Measurements from ENCODE around the gene ERC1.

DNA sequence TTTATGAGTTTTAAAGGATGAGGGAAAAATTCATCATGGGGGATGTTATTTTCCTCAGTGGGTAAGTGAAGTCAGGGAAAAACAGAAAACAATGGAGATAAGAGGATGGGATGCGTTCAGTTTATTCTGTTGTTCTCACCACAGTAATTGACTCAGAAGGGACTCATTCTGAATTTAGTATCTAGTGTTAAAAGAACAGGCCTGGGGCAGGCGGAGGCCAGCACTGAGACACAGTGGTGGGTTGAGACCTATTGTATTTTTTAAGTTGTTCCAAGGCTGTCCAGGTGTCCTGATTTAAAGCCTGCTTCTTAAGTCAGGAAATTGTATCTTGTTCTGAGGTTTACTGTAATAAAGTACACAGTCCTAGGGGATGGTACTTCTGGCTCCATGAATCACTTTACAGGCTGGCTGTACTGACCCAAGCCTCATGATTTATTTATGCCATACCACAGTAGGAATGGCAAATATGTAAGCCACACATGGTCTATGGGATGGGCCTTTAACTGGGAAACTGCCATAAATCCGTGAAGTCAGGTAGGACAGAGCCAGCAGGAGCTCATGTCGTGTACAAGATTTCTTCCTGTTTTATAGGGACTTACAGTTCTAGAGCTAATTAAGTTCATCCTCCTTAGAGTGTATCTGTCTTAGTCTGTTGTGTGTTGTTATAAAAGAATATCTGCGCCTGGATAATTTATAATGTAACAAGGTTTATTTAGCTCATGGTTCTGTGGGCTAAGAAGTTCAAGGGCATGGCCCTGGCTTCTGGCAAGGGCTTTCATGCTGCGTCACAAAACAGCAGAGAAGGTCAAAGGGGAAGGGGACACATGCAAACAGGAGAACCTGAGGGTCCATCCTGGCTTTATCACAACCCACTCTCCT, 359.3 kb downstream of the ERC1 start:
- no peak for TF ChIP-seq POLR2AphosphoS5 (IDR thresholded peaks at IDR 0.05; ENCODE audit: low read depth, low read length)
- TF ChIP-seq, protein P1, sequence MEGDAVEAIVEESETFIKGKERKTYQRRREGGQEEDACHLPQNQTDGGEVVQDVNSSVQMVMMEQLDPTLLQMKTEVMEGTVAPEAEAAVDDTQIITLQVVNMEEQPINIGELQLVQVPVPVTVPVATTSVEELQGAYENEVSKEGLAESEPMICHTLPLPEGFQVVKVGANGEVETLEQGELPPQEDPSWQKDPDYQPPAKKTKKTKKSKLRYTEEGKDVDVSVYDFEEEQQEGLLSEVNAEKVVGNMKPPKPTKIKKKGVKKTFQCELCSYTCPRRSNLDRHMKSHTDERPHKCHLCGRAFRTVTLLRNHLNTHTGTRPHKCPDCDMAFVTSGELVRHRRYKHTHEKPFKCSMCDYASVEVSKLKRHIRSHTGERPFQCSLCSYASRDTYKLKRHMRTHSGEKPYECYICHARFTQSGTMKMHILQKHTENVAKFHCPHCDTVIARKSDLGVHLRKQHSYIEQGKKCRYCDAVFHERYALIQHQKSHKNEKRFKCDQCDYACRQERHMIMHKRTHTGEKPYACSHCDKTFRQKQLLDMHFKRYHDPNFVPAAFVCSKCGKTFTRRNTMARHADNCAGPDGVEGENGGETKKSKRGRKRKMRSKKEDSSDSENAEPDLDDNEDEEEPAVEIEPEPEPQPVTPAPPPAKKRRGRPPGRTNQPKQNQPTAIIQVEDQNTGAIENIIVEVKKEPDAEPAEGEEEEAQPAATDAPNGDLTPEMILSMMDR (IDR thresholded peaks at IDR 0.05) = no peak
- TF ChIP-seq, protein P2, sequence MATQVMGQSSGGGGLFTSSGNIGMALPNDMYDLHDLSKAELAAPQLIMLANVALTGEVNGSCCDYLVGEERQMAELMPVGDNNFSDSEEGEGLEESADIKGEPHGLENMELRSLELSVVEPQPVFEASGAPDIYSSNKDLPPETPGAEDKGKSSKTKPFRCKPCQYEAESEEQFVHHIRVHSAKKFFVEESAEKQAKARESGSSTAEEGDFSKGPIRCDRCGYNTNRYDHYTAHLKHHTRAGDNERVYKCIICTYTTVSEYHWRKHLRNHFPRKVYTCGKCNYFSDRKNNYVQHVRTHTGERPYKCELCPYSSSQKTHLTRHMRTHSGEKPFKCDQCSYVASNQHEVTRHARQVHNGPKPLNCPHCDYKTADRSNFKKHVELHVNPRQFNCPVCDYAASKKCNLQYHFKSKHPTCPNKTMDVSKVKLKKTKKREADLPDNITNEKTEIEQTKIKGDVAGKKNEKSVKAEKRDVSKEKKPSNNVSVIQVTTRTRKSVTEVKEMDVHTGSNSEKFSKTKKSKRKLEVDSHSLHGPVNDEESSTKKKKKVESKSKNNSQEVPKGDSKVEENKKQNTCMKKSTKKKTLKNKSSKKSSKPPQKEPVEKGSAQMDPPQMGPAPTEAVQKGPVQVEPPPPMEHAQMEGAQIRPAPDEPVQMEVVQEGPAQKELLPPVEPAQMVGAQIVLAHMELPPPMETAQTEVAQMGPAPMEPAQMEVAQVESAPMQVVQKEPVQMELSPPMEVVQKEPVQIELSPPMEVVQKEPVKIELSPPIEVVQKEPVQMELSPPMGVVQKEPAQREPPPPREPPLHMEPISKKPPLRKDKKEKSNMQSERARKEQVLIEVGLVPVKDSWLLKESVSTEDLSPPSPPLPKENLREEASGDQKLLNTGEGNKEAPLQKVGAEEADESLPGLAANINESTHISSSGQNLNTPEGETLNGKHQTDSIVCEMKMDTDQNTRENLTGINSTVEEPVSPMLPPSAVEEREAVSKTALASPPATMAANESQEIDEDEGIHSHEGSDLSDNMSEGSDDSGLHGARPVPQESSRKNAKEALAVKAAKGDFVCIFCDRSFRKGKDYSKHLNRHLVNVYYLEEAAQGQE (IDR thresholded peaks at IDR 0.05; ENCODE audit: insufficient read depth in 1 of 2, low read depth in 2 of 2, low read length in 1 of 2) = no peak
